Activated CD8-positive, alpha-beta memory T cell treated with anti-CD3 and anti-CD28 coated beads for 24 hours (primary cell): ENCODE results near the gene TDRD9.
"Not testable (repeated sequence)": the region's sequence is repeated elsewhere in the genome, so short reads cannot be mapped to it uniquely, and the experiment has no call there.

Experiments
- DNase-seq: peaks from one replicate; pipeline ENCODE4 v3.0.0-alpha.2; 2020

TDRD9 gene

GRCh38 chr14:103928011-103928890 is at the start of gene TDRD9:
Gene TDRD9 (plus strand): TSS chr14:103928456. CDS start chr14:103928510, 54 bp downstream.
- no peak for DNase-seq

- no peak for DNase-seq
Observed at GRCh38 chr14:103879118-103879569, 49.1 kb upstream of the TDRD9 start.

- DNase-seq, result peak; percentile 65
Observed at GRCh38 chr14:103879570-103880347, 48.5 kb upstream of the TDRD9 start.

- DNase-seq, result peak; percentile 64
Observed at GRCh38 chr14:103880348-103881267, 47.6 kb upstream of the TDRD9 start.

GRCh38 chr14:103881268-103882201 is 46.7 kb upstream of the TDRD9 start:
- DNase-seq, result no peak

- no peak for DNase-seq
Observed at GRCh38 chr14:103882503-103883262, 45.6 kb upstream of the TDRD9 start.

GRCh38 chr14:103883263-103883523 is 45.1 kb upstream of the TDRD9 start:
- DNase-seq, result no peak

GRCh38 chr14:103884854-103885253 is 43.4 kb upstream of the TDRD9 start:
- no peak for DNase-seq

- DNase-seq, result no peak
Observed at GRCh38 chr14:103885509-103885932, 42.7 kb upstream of the TDRD9 start.

- DNase-seq, result no peak
Observed at GRCh38 chr14:103886304-103887169, 41.7 kb upstream of the TDRD9 start.

GRCh38 chr14:103887170-103887501 is 41.1 kb upstream of the TDRD9 start:
- no peak for DNase-seq

GRCh38 chr14:103887557-103888115 is 40.6 kb upstream of the TDRD9 start:
- no peak for DNase-seq

GRCh38 chr14:103889002-103889312 is 39.3 kb upstream of the TDRD9 start:
- not testable (repeated sequence) for DNase-seq

GRCh38 chr14:103889313-103890051 is 38.8 kb upstream of the TDRD9 start:
- DNase-seq, result no peak

- no peak for DNase-seq
Observed at GRCh38 chr14:103890052-103890371, 38.2 kb upstream of the TDRD9 start.

- DNase-seq, result no peak
Observed at GRCh38 chr14:103890821-103891666, 37.2 kb upstream of the TDRD9 start.

- DNase-seq, result no peak
Observed at GRCh38 chr14:103891667-103892215, 36.5 kb upstream of the TDRD9 start.

- no peak for DNase-seq
Observed at GRCh38 chr14:103892247-103892646, 36.0 kb upstream of the TDRD9 start.
